Measurements from ENCODE around the gene IL21. TPM values are rescaled to one million over a fixed set of nuclear protein-coding genes. Genes with fewer than 3 reads are reported as not detected.

IL21 gene
- polyA plus RNA-seq, 1 donor (not counting 4 experiments of a cell fraction or from before 2014, with no cell fraction given): not detected

GRCh38 chr4:122614621-122615020, 6.2 kb downstream of the IL21 start:
- Histone ChIP-seq H4K20me1 (ENCODE audit: control insufficient read depth, extremely low read depth, insufficient read depth, low read length) (no peaks in the 10 kb centered on the region), H3K27me3 (ENCODE audit: control insufficient read depth, extremely low read depth, insufficient read depth, low read length) (no peaks in the 10 kb centered on the region), H3K36me3 (ENCODE audit: control insufficient read depth in 2 of 2, extremely low read depth in 1 of 2, insufficient read depth in 2 of 2, low read length in 2 of 2) (no peaks in the 10 kb centered on the region), H3K4me2 (ENCODE audit: control insufficient read depth, extremely low read depth, insufficient read depth, low read depth, low read length) (no peak overlapping the region), H2AFZ (ENCODE audit: control insufficient read depth, low read length) (no peak overlapping the region), H3K4me3 (ENCODE audit: control insufficient read depth in 2 of 3, extremely low read depth in 1 of 3, insufficient read depth in 2 of 3, low read depth in 1 of 3, low read length in 3 of 3) (no peak overlapping the region), H3K9me3 (ENCODE audit: control insufficient read depth, low read depth, low read length) (no peaks in the 10 kb centered on the region), H3K9ac (ENCODE audit: control insufficient read depth, extremely low read depth, insufficient read depth, low read length) (no peak overlapping the region), H3K9me1 (ENCODE audit: control insufficient read depth, extremely low read depth, insufficient read depth, low read length) (no peaks in the 10 kb centered on the region), H3K27ac (ENCODE audit: control insufficient read depth, insufficient read depth, low read length) (no peak overlapping the region), H3K79me2 (ENCODE audit: control insufficient read depth, insufficient read depth, low read length) (no peaks in the 10 kb centered on the region), H3K4me1 (ENCODE audit: control insufficient read depth, extremely low read depth, insufficient read depth, low read length) (no peaks in the 10 kb centered on the region)
- dilution Hi-C loops (cut with MboI; ENCODE audit: extremely low pct_ligation_motif_present, low sequenced_read_pairs): loop anchor here (5.0 kb wide), 1 partner anchor 48 kb away; no protein-coding TSS in a partner anchor
- no peak for FAIRE-seq
- no peak for TF ChIP-seq EZH2 (IDR thresholded peaks at IDR 0.05; ENCODE audit: low read length)
- no peak for TF ChIP-seq CTCF (optimal IDR thresholded peaks at IDR 0.05 in 1 of 3, IDR thresholded peaks at IDR 0.05 in 1 of 3, conservative IDR thresholded peaks at IDR 0.05 in 1 of 3; ENCODE audit: extremely low read depth in 1 of 3, insufficient read depth in 2 of 3, low read length in 3 of 3)
- no peak for DNase-seq (ENCODE audit: low read depth, low spot score)

GRCh38 chr4:122612540-122612939, 8.3 kb downstream of the IL21 start:
- DNase-seq (ENCODE audit: low read depth, low spot score): no peak

More at GRCh38 chr4:122612540-122612939, 8.3 kb downstream of the IL21 start:
- Histone ChIP-seq H3K27me3 (ENCODE audit: control insufficient read depth, extremely low read depth, insufficient read depth, low read length) (no peaks in the 10 kb centered on the region), H3K9ac (ENCODE audit: control insufficient read depth, extremely low read depth, insufficient read depth, low read length) (no peak overlapping the region), H3K4me3 (ENCODE audit: control insufficient read depth in 2 of 3, extremely low read depth in 1 of 3, insufficient read depth in 2 of 3, low read depth in 1 of 3, low read length in 3 of 3) (no peak overlapping the region), H2AFZ (ENCODE audit: control insufficient read depth, low read length) (no peak overlapping the region), H3K9me3 (ENCODE audit: control insufficient read depth, low read depth, low read length) (no peaks in the 10 kb centered on the region), H3K36me3 (ENCODE audit: control insufficient read depth in 2 of 2, extremely low read depth in 1 of 2, insufficient read depth in 2 of 2, low read length in 2 of 2) (no peaks in the 10 kb centered on the region), H3K4me1 (ENCODE audit: control insufficient read depth, extremely low read depth, insufficient read depth, low read length) (no peaks in the 10 kb centered on the region), H3K27ac (ENCODE audit: control insufficient read depth, insufficient read depth, low read length) (no peak overlapping the region), H3K9me1 (ENCODE audit: control insufficient read depth, extremely low read depth, insufficient read depth, low read length) (no peaks in the 10 kb centered on the region), H3K4me2 (ENCODE audit: control insufficient read depth, extremely low read depth, insufficient read depth, low read depth, low read length) (no peak overlapping the region), H4K20me1 (ENCODE audit: control insufficient read depth, extremely low read depth, insufficient read depth, low read length) (no peaks in the 10 kb centered on the region), H3K79me2 (ENCODE audit: control insufficient read depth, insufficient read depth, low read length) (no peaks in the 10 kb centered on the region)
- FAIRE-seq: no peak
- TF ChIP-seq CTCF (optimal IDR thresholded peaks at IDR 0.05 in 1 of 3, IDR thresholded peaks at IDR 0.05 in 1 of 3, conservative IDR thresholded peaks at IDR 0.05 in 1 of 3; ENCODE audit: extremely low read depth in 1 of 3, insufficient read depth in 2 of 3, low read length in 3 of 3) (no peak), EZH2 (IDR thresholded peaks at IDR 0.05; ENCODE audit: low read length) (no peak)
- dilution Hi-C loops (cut with MboI; ENCODE audit: extremely low pct_ligation_motif_present, low sequenced_read_pairs): loop anchor here (5.0 kb wide), 1 partner anchor 50 kb away; no protein-coding TSS in a partner anchor

Measured in keratinocyte (primary cell).